NB4 (cell line): ENCODE measurements around the gene MXD4.

Experiments
- CTCF ChIP-seq: IDR thresholded peaks from one replicate; pipeline ENCODE4 v1.5.1; 2012; ENCODE audit warnings: low read depth, low read length
- MYC ChIP-seq: IDR thresholded peaks from 2 replicates; pipeline ENCODE4 v1.6.1; 2011; ENCODE audit warnings: low read depth, low read length
- POLR2A ChIP-seq: IDR thresholded peaks from 2 replicates; pipeline ENCODE4 v1.6.1; 2011; ENCODE audit warnings: mild to moderate bottlenecking; ENCODE audit not compliant: insufficient read length; ENCODE audit errors: extremely low read depth

GRCh38 chr4:2295500-2295899 lies 33.6 kb upstream of the MXD4 start:
- TF ChIP-seq CTCF = no peak
- no peak for TF ChIP-seq POLR2A
- no peak for TF ChIP-seq MYC
